ENCODE results near the gene TMPRSS5.

DNA sequence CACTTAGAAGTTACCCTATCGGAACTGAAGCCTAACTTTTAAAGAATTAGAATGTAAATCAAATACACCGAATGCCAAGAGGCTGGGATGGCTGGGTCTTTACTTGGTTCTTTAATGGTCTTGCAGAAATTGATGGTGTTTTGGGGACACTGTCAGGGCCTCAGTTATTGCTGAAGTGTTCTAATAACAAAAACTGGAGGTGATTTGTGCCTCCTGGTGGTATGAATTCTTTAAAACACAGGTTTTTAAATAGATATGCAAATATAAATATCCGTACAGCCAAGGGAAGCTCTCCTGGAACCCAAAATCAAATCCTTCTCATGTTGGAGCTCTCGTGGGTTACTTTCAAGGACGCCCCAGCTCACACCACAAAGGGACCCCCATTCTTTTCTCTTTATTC lies 19.3 kb upstream of the TMPRSS5 start:
- TF ChIP-seq CTCF (conservative IDR thresholded peaks at IDR 0.05; ENCODE audit: low read depth, low read length) (no peak), EZH2 (IDR thresholded peaks at IDR 0.05; ENCODE audit: borderline replicate concordance, low read depth, low read length, poor library complexity, severe bottlenecking) (no peak)

All from A673 (cell line).